Right ventricle myocardium inferior (tissue), 1 donor: ENCODE data around the gene METTL8. TPM values are rescaled to one million over a fixed set of nuclear protein-coding genes. Genes with fewer than 3 reads are reported as not detected.
A peak's percentile ranks its signal among the peaks of the same experiment; 100 is the strongest.
"Not testable (repeated sequence)": the region's sequence is repeated elsewhere in the genome, so short reads cannot be mapped to it uniquely, and the experiment has no call there.

ENCODE experiments used
- ATAC-seq: fragments of 200-7000 bp; cut with Tn5 transposase; one replicate; pipeline ENCODE4 v1.9.1; 2020; ENCODE audit warnings: mild to moderate bottlenecking, moderate library complexity
- DNase-seq: peaks from one replicate; pipeline ENCODE4 v3.0.0; 2021; ENCODE audit errors: missing footprints
- intact Hi-C: fragments of 100-400 bp; cut with DNase I; formaldehyde crosslinking; loops from one replicate; pipeline ENCODE4 v1.11.0; 2022
- total RNA-seq: library from RNA; stranded (reverse); fragmentation: NEBNext Ultra II Directional; extraction: Animal tissue kit (Norgen Biotek cat#: 25700); gene quantifications from one replicate; pipeline ENCODE4 v1.2.1, GENCODE V29; 2021
- donor health status: DM: no; HTN: yes; CAD: no; lungs with severe emphysema.

The METTL8 gene
- total RNA-seq, 1 donor from 2014 or later = 12.0 TPM

DNA sequence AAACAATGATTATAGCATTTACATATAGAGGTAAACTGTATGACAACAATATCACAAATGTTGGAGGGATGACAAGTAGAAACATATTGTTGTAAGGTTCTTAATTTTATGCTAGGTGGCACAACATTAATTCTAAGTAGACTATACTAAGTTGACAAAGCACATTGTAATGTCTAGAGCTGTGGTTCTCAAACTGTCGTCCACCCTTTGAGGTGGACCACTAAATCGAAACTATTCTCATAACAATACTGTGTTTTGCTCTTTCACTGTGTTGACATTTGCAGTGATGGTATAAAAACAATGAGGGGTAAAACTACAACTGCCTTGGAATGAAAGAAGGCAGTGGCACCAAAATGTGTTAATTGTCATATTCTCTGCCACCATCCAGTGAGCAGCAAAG lies 66.1 kb downstream of the METTL8 start:
- no peak for ATAC-seq

GRCh38 chr2:171365778-171366177 lies 68.0 kb downstream of the METTL8 start:
- DNase-seq (no peak), ATAC-seq (no peak)
- intact Hi-C loops = no loop called here

More for the DNA sequence above, 66.1 kb downstream of the METTL8 start:
- DNase-seq = no peak
- intact Hi-C loops = no loop called here

- intact Hi-C loops = no loop called here
- DNase-seq = no peak
- ATAC-seq = no peak
These were observed 68.6 kb downstream of the METTL8 start for GRCh38 chr2:171365232-171365631.

DNA sequence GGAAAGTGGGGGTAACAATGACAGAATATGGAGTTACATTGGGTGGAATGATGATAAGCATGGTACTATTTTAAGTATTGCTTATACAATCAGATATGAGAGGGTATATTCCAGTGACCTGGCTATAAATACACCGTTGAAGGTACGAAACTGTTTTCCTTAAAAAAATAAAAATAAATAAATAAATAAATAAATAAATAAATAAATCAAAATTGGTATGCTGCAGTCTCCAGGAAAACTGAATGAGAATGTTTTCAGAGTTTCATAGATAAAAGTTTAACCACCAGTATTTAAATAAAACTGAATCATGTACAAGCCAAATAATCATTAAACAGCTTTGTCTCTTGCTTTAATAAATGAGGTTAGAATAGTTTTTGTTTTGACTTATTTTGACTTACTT lies 71.4 kb downstream of the METTL8 start:
- ATAC-seq (no peak), DNase-seq (no peak)
- intact Hi-C loops = no loop called here

- intact Hi-C loops = no loop called here
- no peak for ATAC-seq
- no peak for DNase-seq
These were observed 72.9 kb downstream of the METTL8 start for GRCh38 chr2:171360905-171361304.

DNA sequence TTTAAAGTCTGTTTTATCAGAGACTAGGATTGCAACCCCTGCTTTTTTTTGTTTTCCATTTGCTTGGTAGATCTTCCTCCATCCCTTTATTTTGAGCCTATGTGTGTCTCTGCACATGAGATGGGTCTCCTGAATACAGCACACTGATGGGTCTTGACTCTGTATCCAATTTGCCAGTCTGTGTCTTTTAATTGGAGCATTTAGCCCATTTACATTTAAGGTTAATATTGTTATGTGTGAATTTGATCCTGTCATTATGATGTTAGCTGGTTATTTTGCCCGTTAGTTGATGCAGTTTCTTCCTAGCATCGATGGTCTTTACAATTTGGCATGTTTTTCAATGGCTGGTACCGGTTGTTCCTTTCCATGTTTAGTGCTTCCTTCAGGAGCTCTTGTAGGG lies 80.0 kb downstream of the METTL8 start:
- DNase-seq, intact Hi-C loops, ATAC-seq: not testable (repeated sequence)

DNA sequence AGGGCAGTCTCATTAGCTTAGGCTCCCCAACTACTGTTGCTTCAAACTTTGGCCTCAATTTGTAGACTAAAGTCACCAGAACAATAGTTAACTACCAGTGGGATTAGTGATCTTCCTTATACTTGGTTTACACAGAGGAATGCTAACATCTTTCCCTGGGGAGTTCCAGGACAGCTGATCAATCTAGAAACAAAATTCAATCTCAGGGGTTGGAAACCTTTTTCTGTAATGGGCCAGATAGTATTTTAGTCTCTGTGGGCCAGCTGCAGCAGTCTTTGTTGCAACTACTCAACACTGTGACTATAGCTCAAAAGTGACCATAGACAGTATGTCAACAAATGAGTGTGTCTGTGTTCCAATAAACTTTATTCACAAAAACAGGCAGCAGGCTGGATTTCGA lies 85.7 kb downstream of the METTL8 start:
- no peak for DNase-seq
- intact Hi-C loops = no loop called here
- no peak for ATAC-seq

DNA sequence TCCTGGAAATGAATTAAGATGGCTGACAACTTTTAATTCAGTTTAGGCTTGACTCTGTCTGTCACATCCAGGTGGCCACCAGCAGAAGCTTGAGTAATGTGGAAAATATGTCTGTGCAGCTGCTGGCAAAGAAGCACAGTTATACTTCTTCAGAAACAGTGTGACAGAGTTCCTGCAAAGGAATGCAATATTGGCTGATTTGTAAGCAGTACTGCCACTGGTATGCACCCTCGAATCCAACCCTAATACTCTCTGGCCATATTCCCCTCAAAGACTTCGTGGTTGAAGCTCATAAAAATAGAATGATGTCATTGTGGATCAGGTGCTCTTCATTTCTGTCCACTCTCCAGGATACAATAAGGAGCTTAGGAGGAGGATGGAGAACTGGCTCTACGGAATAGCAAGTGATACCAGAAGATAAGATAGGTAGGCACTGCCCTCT lies 86.2 kb downstream of the METTL8 start:
- peak; percentile 44 for ATAC-seq
- intact Hi-C loops = no loop called here

GRCh38 chr2:171346723-171347557 lies 86.8 kb downstream of the METTL8 start:
- no peak for DNase-seq
- peak; percentile 81 for ATAC-seq
- intact Hi-C loops = no loop called here

More for the DNA sequence above, 86.2 kb downstream of the METTL8 start:
- DNase-seq = no peak

DNA sequence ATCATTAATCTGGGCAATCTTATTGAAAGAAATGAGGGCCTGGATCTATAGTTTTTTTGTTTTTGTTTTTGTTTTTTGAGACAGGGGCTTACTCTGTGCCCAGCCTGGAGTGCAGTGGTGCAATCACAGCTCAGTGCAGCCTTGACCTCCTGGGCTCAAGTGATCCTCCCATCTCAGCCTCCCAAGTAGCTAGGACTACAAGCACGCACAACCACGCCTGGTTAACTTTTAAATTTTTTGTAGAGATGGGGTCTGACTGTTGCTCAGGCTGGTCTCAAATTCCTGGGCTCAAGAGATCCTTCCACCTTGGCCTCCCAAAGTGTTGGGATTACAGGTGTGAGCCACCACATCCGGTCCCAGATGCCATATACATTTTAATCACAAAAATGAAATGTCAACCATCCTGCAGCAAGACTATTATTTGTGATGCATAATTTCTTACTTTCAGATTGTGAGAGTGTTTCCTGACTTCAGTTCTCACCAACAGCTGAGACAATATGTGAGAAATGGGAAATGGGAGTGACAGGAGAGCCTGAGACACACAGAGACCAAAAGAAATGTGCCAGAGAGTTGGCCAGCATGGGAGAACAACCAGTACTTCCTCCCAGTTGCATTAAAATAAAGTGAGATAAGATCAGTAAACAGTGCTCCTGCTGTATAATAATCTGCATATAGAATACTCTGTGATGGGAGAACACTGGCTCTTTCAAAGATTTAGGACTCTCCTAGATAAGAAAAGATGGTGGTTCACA lies 87.6 kb downstream of the METTL8 start:
- DNase-seq = no peak
- ATAC-seq = no peak
- intact Hi-C loops = no loop called here

DNA sequence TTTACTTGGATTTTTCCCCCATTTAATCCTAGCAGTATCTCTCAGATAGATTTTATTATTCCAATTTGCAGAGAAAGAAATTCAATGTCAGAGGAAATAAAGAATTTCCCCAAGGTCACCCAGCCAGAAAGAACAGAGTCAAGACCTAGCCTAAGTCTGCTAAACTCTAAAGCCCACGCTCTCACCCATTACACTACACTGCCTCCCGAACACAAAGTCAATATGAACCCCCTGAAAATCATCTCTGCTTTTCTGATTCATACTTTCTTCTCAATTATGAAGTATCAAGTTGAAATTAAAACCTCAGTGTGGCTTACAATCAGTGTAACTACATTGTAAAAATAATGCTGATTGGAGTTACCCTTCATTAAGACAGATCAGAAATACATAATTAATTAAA lies 89.6 kb downstream of the METTL8 start:
- no peak for DNase-seq
- intact Hi-C loops = no loop called here
- ATAC-seq = no peak

DNA sequence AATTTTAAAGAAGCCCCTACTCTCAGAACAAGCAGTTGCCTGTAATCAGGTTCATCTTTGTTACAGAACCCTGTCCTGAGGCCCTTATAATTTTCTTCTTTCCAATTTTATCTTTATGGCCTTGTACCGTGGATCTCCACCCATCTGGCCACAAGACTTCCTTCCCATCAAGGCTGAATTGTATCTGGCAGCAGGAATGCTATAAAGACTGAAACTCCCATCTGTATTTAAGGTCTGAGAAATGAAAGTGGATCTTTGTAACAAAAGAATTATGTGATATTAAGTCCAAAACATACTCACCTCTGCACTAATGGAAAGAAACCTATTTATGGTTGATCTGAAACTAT lies 91.8 kb downstream of the METTL8 start:
- no peak for ATAC-seq

DNA sequence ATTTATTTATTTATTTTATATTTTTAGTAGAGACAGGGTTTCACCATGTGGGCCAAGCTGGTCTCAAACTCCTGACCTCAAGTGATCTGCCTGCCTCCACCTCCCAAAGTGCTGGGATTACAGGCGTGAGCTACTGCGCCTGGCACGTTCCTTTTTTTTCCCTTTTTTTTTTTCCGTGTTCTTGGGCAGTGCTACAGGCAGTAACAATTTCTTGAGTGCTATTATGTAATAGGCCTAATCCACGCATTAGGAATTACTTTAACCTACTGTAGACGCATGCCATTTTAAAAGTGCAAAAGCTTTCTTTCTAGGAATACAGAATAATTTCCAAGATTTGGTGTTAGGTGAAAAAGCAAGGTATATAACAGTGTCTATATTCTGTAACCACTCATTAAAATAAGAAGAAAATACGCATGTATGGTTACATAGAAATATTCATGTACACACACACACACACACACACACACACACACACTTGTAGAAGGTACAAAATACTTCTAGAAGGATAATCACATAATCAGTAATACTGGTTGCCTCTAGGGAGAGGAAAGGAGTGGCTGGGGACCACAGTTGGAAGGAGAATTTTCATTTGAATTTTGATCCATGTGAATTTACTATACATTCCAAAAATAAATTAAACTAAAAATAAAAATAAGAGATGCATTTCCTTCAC lies 92.3 kb downstream of the METTL8 start:
- ATAC-seq (no peak), DNase-seq (no peak)
- intact Hi-C loops = no loop called here

More for the DNA sequence above, 91.8 kb downstream of the METTL8 start:
- DNase-seq = no peak
- intact Hi-C loops = no loop called here

- intact Hi-C loops = no loop called here
- ATAC-seq (no peak), DNase-seq (no peak)
These were observed 98.8 kb downstream of the METTL8 start for GRCh38 chr2:171334946-171335345.

DNA sequence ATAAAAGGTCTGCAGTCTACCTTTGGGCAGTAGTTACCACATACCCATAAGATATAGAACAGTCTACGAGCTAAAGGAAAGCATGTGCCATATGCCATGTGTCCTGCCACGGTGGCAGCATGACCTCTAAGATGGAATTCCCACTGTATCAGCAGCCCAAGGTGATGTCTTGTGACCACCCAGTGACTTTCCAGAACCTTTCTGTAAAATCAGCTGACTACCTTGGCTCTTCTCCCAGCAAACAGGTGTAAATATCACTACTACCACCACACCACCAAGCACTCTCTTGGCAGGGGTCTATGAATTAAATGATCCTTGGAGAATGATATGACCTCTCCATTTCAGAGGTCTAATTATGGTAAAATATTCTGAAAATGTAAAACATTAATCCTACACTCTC lies 99.6 kb downstream of the METTL8 start:
- intact Hi-C loops = no loop called here
- no peak for ATAC-seq

GRCh38 chr2:171330155-171330956 lies 103.4 kb downstream of the METTL8 start:
- ATAC-seq (no peak), DNase-seq (no peak)
- intact Hi-C loops = no loop called here

More for the DNA sequence above, 99.6 kb downstream of the METTL8 start:
- DNase-seq = no peak

DNA sequence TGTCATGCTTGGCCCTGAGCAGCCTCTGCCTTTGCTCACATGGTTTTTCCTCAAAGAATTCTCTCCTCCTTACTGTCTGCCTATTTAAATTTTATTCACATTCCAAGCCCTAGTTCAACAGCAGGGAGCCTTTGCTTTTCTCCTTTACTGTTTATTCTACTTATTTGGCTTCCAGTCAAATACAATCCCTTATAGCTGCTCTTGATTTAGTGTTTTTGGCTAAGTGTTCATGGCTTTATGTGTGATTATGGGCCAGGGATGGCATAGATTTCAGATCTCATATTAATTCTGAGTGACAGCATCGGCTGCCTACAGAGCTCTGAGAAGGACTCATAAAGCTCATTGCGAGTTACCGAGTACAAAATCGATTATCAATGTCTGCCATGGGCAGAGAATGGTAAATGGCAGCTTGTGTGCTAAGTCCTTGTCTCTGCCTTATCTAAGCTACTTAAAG lies 106.7 kb downstream of the METTL8 start:
- intact Hi-C loops = no loop called here
- ATAC-seq = no peak
- no peak for DNase-seq

- DNase-seq (no peak), ATAC-seq (no peak)
- intact Hi-C loops = no loop called here
These were observed 107.8 kb downstream of the METTL8 start for GRCh38 chr2:171325886-171326585.
